ENCODE measurements around the gene CDH26. TPM values are rescaled to one million over a fixed set of nuclear protein-coding genes. Genes with fewer than 3 reads are reported as not detected.
"Not testable (repeated sequence)": the region's sequence is repeated elsewhere in the genome, so short reads cannot be mapped to it uniquely, and the experiment has no call there.

Gene CDH26
- total and polyA plus RNA-seq, 2 experiments from 2014 or later = not detected

GRCh38 chr20:59954718-59955117 is 3.5 kb upstream of the CDH26 start:
- in situ Hi-C loops (cut with MboI) = no loop called here
- no peak overlapping the region for H3K27ac ChIP-seq
- 85 to 87% methylated on average over 4 of the region's 4 CpGs for whole genome bisulfite sequencing, 2 experiments (ENCODE audit: low coverage in 1 of 2, low lambda C conversion rate in 2 of 2, missing lambda C conversion rate in 2 of 2)

GRCh38 chr20:59955131-59955796 is 3.0 kb upstream of the CDH26 start:
- 61 to 62% methylated on average over 8 of the region's 8 CpGs for WGBS, 2 experiments (ENCODE audit: low coverage in 1 of 2, low lambda C conversion rate in 2 of 2, missing lambda C conversion rate in 2 of 2)
- no peak overlapping the region for H2AFZ ChIP-seq
- no peaks in the 10 kb centered on the region for H3K36me3 ChIP-seq (ENCODE audit: low read depth)
- H3K4me1 ChIP-seq (ENCODE audit: insufficient read depth) = no peaks in the 10 kb centered on the region
- no peak overlapping the region for H3K4me2 ChIP-seq (ENCODE audit: unreplicated experiment)
- H3F3A ChIP-seq (ENCODE audit: insufficient read depth) = no peaks in the 10 kb centered on the region
- no peak overlapping the region for H3K9ac ChIP-seq
- peak; percentile 42 for DNase-seq
- H4K20me1 ChIP-seq (ENCODE audit: insufficient read depth) = no peaks in the 10 kb centered on the region
- in situ Hi-C loops (cut with MboI) = no loop called here
- H3K79me2 ChIP-seq (ENCODE audit: insufficient read depth) = no peaks in the 10 kb centered on the region
- H3K27ac ChIP-seq = no peak overlapping the region
- H3K4me3 ChIP-seq = no peak overlapping the region
- H3K9me3 ChIP-seq (ENCODE audit: low read depth) = no peaks in the 10 kb centered on the region
- TF ChIP-seq EZH2 (IDR thresholded peaks at IDR 0.05; ENCODE audit: insufficient read depth, poor library complexity, severe bottlenecking) (no peak), EZH2phosphoT487 (IDR thresholded peaks at IDR 0.05; ENCODE audit: insufficient read depth, low read depth) (no peak)
- no peaks in the 10 kb centered on the region for H3K9me2 ChIP-seq (ENCODE audit: insufficient read depth)
- no peaks in the 10 kb centered on the region for H3K27me3 ChIP-seq (replicated peaks; ENCODE audit: insufficient read depth)

More at GRCh38 chr20:59954718-59955117, 3.5 kb upstream of the CDH26 start:
- H3K4me1 ChIP-seq (ENCODE audit: insufficient read depth) = no peaks in the 10 kb centered on the region
- no peak for TF ChIP-seq EZH2 (IDR thresholded peaks at IDR 0.05; ENCODE audit: insufficient read depth, poor library complexity, severe bottlenecking)
- TF ChIP-seq EZH2phosphoT487 (IDR thresholded peaks at IDR 0.05; ENCODE audit: insufficient read depth, low read depth) = no peak
- H3K4me2 ChIP-seq (ENCODE audit: unreplicated experiment) = no peak overlapping the region
- no peak overlapping the region for H3K9ac ChIP-seq
- no peak for DNase-seq
- no peaks in the 10 kb centered on the region for H3K27me3 ChIP-seq (replicated peaks; ENCODE audit: insufficient read depth)
- H3K9me3 ChIP-seq (ENCODE audit: low read depth) = no peaks in the 10 kb centered on the region
- H4K20me1 ChIP-seq (ENCODE audit: insufficient read depth) = no peaks in the 10 kb centered on the region
- H3F3A ChIP-seq (ENCODE audit: insufficient read depth) = no peaks in the 10 kb centered on the region
- no peaks in the 10 kb centered on the region for H3K9me2 ChIP-seq (ENCODE audit: insufficient read depth)
- H3K36me3 ChIP-seq (ENCODE audit: low read depth) = no peaks in the 10 kb centered on the region
- H2AFZ ChIP-seq = no peak overlapping the region
- no peak overlapping the region for H3K4me3 ChIP-seq
- no peaks in the 10 kb centered on the region for H3K79me2 ChIP-seq (ENCODE audit: insufficient read depth)

DNA sequence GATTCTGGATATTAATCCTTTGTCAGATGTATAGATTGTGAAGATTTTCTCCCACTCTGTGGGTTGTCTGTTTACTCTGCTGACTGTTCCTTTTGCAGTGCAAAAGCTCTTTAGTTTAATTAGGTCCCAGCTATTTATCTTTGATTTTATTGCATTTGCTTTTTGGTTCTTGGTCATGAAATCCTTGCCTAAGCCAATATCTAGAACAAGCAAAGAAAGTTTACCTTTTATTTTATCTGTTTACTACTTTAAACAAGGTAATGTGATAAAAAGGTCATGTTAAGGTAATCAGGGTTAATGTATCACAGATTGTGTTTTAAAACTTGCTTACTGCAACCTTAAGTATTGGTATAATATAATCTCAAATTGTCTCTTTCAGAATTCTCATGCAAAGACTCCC is 655 bp upstream of the CDH26 start:
- H3K4me2 ChIP-seq (ENCODE audit: unreplicated experiment); H3F3A ChIP-seq (ENCODE audit: insufficient read depth); H2AFZ ChIP-seq; H3K79me2 ChIP-seq (ENCODE audit: insufficient read depth); H3K27me3 ChIP-seq (replicated peaks; ENCODE audit: insufficient read depth); H3K4me1 ChIP-seq (ENCODE audit: insufficient read depth); H3K27ac ChIP-seq; H3K4me3 ChIP-seq; H3K9ac ChIP-seq; H3K9me2 ChIP-seq (ENCODE audit: insufficient read depth); DNase-seq; in situ Hi-C loops (cut with MboI); H4K20me1 ChIP-seq (ENCODE audit: insufficient read depth); H3K9me3 ChIP-seq (ENCODE audit: low read depth); H3K36me3 ChIP-seq (ENCODE audit: low read depth): not testable (repeated sequence)

GRCh38 chr20:59958626-59959025 is 403 bp downstream of the CDH26 start:
- Histone ChIP-seq H3K4me1 (ENCODE audit: insufficient read depth) (no peaks in the 10 kb centered on the region), H3K9me3 (ENCODE audit: low read depth) (no peaks in the 10 kb centered on the region), H3K36me3 (ENCODE audit: low read depth) (no peaks in the 10 kb centered on the region), H3K4me3 (no peak overlapping the region), H3K9me2 (ENCODE audit: insufficient read depth) (no peaks in the 10 kb centered on the region), H3F3A (ENCODE audit: insufficient read depth) (no peaks in the 10 kb centered on the region), H3K27ac (no peak overlapping the region), H3K9ac (no peak overlapping the region), H2AFZ (no peak overlapping the region), H3K4me2 (ENCODE audit: unreplicated experiment) (no peak overlapping the region), H4K20me1 (ENCODE audit: insufficient read depth) (no peaks in the 10 kb centered on the region), H3K27me3 (replicated peaks; ENCODE audit: insufficient read depth) (no peaks in the 10 kb centered on the region), H3K79me2 (ENCODE audit: insufficient read depth) (no peaks in the 10 kb centered on the region)
- 75 to 78% methylated on average over 4 of the region's 4 CpGs for WGBS, 2 experiments (ENCODE audit: low coverage in 1 of 2, low lambda C conversion rate in 2 of 2, missing lambda C conversion rate in 2 of 2)
- no peak for DNase-seq
- TF ChIP-seq EZH2 (IDR thresholded peaks at IDR 0.05; ENCODE audit: insufficient read depth, poor library complexity, severe bottlenecking) (no peak), EZH2phosphoT487 (IDR thresholded peaks at IDR 0.05; ENCODE audit: insufficient read depth, low read depth) (no peak)
- in situ Hi-C loops (cut with MboI) = no loop called here

DNA sequence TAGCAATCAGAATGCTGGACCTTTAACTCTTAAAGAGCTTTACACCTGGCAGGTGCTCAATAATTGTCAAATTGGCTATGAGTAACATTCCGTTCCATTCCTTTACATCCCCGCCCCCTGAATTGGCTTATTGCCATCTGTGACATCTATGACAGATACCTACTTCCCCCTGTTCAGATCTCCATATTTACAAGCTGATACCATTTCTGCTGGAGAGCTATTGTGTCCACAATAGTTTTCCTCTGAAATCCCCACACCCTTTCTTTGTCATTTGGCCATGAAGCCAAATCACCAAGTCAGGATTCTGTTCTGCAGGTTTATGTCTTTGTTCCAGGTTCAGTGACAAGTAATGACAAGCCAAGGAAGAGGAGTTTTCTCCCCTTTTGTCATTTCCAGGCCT is 3.2 kb downstream of the CDH26 start:
- Histone ChIP-seq H4K20me1 (ENCODE audit: insufficient read depth) (no peaks in the 10 kb centered on the region), H3K9ac (no peak overlapping the region), H3K79me2 (ENCODE audit: insufficient read depth) (no peaks in the 10 kb centered on the region), H3F3A (ENCODE audit: insufficient read depth) (no peaks in the 10 kb centered on the region), H3K4me3 (no peak overlapping the region), H3K27me3 (replicated peaks; ENCODE audit: insufficient read depth) (no peaks in the 10 kb centered on the region), H3K9me3 (ENCODE audit: low read depth) (no peaks in the 10 kb centered on the region), H3K36me3 (ENCODE audit: low read depth) (no peaks in the 10 kb centered on the region), H3K4me1 (ENCODE audit: insufficient read depth) (no peaks in the 10 kb centered on the region), H3K4me2 (ENCODE audit: unreplicated experiment) (no peak overlapping the region), H2AFZ (no peak overlapping the region), H3K9me2 (ENCODE audit: insufficient read depth) (no peaks in the 10 kb centered on the region), H3K27ac (no peak overlapping the region)
- WGBS, 2 experiments (ENCODE audit: low coverage in 1 of 2, low lambda C conversion rate in 2 of 2, missing lambda C conversion rate in 2 of 2) = 61 to 66% methylated on average over 2 of the region's 2 CpGs
- in situ Hi-C loops (cut with MboI) = no loop called here
- TF ChIP-seq EZH2 (IDR thresholded peaks at IDR 0.05; ENCODE audit: insufficient read depth, poor library complexity, severe bottlenecking) (no peak), EZH2phosphoT487 (IDR thresholded peaks at IDR 0.05; ENCODE audit: insufficient read depth, low read depth) (no peak)
- no peak for DNase-seq

Measured in GM23248 (cell line).